ENCODE measurements around the gene B4GALNT3.

Gene B4GALNT3

DNA sequence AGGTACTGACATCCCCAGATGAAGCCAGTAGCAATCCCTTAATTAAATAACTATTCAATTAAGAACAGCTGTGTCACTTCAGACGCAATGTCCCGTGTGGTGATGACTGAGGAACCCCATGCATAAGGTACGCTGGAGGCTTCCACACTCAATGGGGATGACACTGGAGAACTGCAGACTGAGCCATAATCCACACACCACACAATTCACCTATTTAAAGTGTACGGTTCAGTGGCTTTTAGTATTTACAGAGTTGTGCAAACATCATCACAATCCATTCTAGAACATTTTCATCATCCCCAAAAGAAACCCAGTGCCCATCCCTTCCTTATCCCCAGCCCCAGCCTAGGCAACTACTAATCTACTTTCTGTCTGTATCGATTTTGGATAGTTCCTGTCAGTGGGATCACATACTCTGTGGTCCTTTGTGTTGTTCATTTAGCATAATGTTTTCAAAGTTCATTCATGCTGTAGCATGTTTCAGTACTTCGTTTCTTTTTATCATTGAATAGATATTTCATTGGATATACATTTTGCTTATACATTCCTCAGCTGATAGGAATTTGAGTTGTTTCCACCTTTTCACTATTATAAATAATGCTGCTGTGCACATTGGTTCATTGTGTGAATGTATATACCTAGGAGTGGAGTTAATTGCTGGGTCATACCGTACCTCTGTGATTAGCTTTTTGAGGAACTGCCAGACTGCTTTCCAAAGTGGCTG lies 142.4 kb downstream of the B4GALNT3 start:
- Mint-ChIP-seq H3K27me3 (no peaks in the 10 kb centered on the region), H3K9me3 (no peaks in the 10 kb centered on the region), H3K4me1 (ENCODE audit: low read depth) (peaks cover 2% of the 10 kb centered on the region), H3K36me3 (ENCODE audit: low read depth) (no peaks in the 10 kb centered on the region), H3K4me3 (no peak overlapping the region), H3K27ac (no peak overlapping the region)
- DNase-seq: no peak

DNA sequence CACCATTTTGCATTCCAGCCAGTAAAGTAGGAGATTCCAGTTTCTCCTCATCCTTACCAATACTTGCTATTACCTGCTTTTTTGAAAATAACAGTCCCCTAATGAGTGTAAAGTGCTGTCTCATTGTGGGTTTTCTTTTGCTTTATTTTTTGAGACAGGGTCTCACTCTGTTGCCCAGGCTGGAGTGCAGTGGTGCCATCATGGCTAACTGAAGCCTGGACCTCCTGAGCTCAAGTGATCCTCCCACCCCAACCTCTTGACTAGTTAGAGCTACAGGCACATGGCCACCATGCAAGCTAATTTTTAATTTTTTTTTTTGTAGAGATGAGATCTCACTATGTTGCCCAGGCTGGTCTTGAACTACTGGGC lies 142.9 kb downstream of the B4GALNT3 start:
- H3K36me3 Mint-ChIP-seq (ENCODE audit: low read depth): no peaks in the 10 kb centered on the region
- no peak overlapping the region for H3K4me3 Mint-ChIP-seq
- no peak overlapping the region for H3K27ac Mint-ChIP-seq
- no peaks in the 10 kb centered on the region for H3K27me3 Mint-ChIP-seq
- peaks cover 7% of the 10 kb centered on the region for H3K4me1 Mint-ChIP-seq (ENCODE audit: low read depth)
- H3K9me3 Mint-ChIP-seq: no peaks in the 10 kb centered on the region
- DNase-seq: no peak

DNA sequence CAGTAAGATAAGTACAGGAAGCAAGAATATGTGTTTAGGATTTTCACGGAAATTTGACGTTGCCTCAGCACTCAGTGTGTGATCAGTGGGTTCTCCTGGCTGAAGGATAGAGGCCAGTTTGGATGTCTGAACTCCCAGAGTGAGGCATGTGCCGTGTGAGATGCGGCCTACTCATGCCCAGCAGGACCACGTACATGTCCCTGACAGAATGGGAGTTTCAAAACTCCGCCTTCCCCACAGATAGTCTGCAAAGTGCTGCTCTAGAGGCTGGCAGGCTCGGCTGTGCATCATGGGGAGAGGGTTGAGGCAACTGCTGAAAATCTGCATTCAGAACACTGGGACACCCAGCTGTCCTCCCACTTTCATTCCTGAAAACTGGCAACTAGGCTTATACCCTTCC lies 145.2 kb downstream of the B4GALNT3 start:
- peak; percentile 18 for DNase-seq
- Mint-ChIP-seq H3K9me3 (no peaks in the 10 kb centered on the region), H3K27me3 (no peaks in the 10 kb centered on the region), H3K27ac (no peak overlapping the region), H3K36me3 (ENCODE audit: low read depth) (no peaks in the 10 kb centered on the region), H3K4me3 (no peak overlapping the region), H3K4me1 (ENCODE audit: low read depth) (peaks cover 17% of the 10 kb centered on the region)

DNA sequence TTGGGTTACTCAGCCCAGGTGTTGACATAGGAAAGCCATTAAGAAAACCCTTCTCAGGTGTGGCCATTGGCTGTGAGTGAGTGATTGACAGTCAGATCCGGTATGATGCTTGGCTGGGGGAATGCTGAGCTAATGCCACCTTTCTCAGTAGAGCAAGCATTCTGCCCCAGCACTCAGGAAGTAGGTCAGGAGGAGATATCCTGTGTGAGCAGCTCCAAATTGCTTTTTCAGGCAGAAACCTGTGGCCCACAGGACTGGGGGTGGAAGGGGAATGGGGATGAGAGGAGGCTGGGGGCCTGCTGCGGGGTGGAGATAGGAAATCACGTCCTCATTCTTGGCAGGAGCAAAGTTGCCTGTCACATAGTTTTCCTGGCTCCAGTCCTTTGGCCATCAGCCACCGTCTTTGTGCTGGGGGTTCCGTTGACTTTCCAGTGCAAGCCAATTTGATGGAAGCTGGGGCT lies 147.8 kb downstream of the B4GALNT3 start:
- Mint-ChIP-seq H3K4me1 (ENCODE audit: low read depth) (peaks cover 35% of the 10 kb centered on the region), H3K27ac (no peak overlapping the region), H3K4me3 (no peak overlapping the region), H3K27me3 (no peaks in the 10 kb centered on the region), H3K36me3 (ENCODE audit: low read depth) (no peaks in the 10 kb centered on the region), H3K9me3 (no peaks in the 10 kb centered on the region)
- DNase-seq: peak; percentile 30

DNA sequence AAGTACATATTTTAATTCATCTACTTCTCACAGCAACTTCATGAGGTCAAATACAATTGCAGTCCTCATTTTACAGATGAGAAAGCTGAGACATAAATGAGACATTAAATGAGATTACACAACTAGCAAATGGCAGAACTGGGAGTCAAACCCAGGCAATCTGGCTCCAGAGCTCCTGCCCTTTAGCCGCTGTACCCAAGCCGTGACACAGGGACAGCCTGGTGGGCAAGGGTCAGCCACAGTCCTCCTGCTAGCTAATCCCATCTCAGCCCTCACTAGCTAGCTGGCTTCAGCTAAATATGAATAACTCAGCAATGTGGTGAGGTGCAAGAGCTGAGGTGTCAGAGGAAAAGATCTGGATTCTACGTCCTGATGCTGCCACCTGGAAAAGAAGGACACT lies 148.7 kb downstream of the B4GALNT3 start:
- Mint-ChIP-seq H3K27ac (no peak overlapping the region), H3K36me3 (ENCODE audit: low read depth) (no peaks in the 10 kb centered on the region), H3K9me3 (no peaks in the 10 kb centered on the region), H3K4me3 (no peak overlapping the region), H3K4me1 (ENCODE audit: low read depth) (peaks cover 35% of the 10 kb centered on the region), H3K27me3 (no peaks in the 10 kb centered on the region)
- peak; percentile 9 for DNase-seq

DNA sequence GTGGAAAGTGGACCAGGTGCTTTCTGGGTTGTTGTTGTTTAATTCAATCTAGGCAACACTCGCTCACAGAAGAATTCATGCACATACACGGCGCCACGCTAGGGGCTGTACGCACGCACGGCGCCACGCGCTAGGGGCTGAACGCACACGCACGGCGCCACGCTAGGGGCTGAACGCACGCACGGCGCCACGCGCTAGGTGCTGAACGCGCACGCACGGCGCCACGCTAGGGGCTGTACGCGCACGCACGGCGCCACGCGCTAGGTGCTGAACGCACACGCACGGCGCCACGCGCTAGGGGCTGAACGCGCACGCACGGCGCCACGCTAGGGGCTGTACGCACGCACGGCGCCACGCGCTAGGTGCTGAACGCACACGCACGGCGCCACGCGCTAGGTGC lies 149.2 kb downstream of the B4GALNT3 start:
- no peaks in the 10 kb centered on the region for H3K36me3 Mint-ChIP-seq (ENCODE audit: low read depth)
- H3K27me3 Mint-ChIP-seq: no peaks in the 10 kb centered on the region
- no peak overlapping the region for H3K27ac Mint-ChIP-seq
- no peak overlapping the region for H3K4me3 Mint-ChIP-seq
- peaks cover 35% of the 10 kb centered on the region for H3K4me1 Mint-ChIP-seq (ENCODE audit: low read depth)
- no peak for DNase-seq
- H3K9me3 Mint-ChIP-seq: no peaks in the 10 kb centered on the region

DNA sequence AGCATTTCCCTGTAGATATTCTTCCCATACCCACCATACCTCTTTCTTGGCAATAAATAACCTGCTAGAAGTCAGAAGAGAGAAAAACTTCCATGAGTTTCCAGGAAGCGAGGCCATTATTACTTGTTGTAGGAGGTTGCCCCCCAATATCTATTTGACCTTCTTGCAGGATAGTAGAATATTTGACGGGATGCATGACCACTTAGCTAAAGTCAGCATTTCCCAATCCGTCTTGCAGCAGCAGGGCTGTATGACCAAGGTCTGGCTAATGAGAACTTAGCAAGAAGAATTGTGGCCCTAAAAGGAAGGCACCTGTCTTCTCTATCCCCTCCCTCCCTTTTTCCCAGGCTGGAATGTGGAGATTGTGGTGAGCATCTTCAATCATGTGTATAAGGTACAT lies 152.0 kb downstream of the B4GALNT3 start:
- Mint-ChIP-seq H3K4me1 (ENCODE audit: low read depth) (peaks cover 44% of the 10 kb centered on the region), H3K36me3 (ENCODE audit: low read depth) (no peaks in the 10 kb centered on the region), H3K4me3 (no peak overlapping the region), H3K9me3 (no peaks in the 10 kb centered on the region), H3K27ac (no peak overlapping the region), H3K27me3 (no peaks in the 10 kb centered on the region)
- no peak for DNase-seq

DNA sequence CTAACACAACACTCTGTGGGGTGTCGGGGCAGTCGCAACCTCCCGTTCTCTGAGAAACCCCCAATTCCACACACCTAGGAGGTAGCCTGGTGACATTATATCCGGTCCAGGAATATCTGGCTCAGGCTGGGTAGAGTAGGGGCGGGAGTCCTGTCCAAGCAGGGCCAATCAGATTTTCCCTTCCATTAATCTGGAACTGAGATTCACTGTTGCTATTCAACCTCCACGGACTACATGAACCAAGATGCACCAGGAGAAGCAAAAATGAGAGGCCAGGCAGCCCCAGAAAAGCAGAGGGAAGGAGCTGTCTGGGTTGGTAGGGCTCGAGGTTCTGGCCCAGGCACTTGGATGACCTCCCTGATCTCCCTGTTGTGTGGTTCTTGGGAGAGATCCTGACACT lies 152.6 kb downstream of the B4GALNT3 start:
- Mint-ChIP-seq H3K27me3 (no peaks in the 10 kb centered on the region), H3K4me1 (ENCODE audit: low read depth) (peaks cover 41% of the 10 kb centered on the region)

DNA sequence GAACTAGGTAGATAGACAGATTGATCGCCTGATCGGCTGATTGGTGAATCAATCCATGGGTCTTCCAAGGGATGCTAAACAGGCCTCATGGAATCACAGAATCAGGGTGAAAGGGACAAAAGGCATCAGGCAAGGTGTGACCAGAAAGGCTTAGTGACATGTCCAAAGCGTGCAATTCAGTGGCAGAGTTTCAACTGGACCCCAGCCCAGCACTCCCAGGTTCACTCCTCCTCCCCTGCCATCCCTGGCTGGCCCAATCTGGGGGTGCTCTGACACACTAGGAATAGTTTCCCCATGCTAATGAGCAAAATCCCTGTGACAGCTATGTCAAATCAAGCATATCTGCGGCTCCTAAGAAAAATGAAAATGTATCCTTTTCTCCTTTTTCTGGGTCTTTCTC lies 153.1 kb downstream of the B4GALNT3 start:
- Mint-ChIP-seq H3K4me3 (no peak overlapping the region), H3K27me3 (no peaks in the 10 kb centered on the region), H3K4me1 (ENCODE audit: low read depth) (peaks cover 35% of the 10 kb centered on the region), H3K27ac (peak overlapping the region; percentile 5), H3K36me3 (ENCODE audit: low read depth) (no peaks in the 10 kb centered on the region), H3K9me3 (no peaks in the 10 kb centered on the region)
- peak; percentile 12 for DNase-seq

More for the DNA sequence above, 152.6 kb downstream of the B4GALNT3 start:
- peak; percentile 17 for DNase-seq
- no peak overlapping the region for H3K4me3 Mint-ChIP-seq
- no peak overlapping the region for H3K27ac Mint-ChIP-seq
- no peaks in the 10 kb centered on the region for H3K36me3 Mint-ChIP-seq (ENCODE audit: low read depth)
- no peaks in the 10 kb centered on the region for H3K9me3 Mint-ChIP-seq
